ENCODE data around the gene PTPRG. TPM values are rescaled to one million over a fixed set of nuclear protein-coding genes. Genes with fewer than 3 reads are reported as not detected.

Gene PTPRG
- total and polyA plus RNA-seq, 2 experiments from 2014 or later, result 11.5 to 39.6 TPM

DNA sequence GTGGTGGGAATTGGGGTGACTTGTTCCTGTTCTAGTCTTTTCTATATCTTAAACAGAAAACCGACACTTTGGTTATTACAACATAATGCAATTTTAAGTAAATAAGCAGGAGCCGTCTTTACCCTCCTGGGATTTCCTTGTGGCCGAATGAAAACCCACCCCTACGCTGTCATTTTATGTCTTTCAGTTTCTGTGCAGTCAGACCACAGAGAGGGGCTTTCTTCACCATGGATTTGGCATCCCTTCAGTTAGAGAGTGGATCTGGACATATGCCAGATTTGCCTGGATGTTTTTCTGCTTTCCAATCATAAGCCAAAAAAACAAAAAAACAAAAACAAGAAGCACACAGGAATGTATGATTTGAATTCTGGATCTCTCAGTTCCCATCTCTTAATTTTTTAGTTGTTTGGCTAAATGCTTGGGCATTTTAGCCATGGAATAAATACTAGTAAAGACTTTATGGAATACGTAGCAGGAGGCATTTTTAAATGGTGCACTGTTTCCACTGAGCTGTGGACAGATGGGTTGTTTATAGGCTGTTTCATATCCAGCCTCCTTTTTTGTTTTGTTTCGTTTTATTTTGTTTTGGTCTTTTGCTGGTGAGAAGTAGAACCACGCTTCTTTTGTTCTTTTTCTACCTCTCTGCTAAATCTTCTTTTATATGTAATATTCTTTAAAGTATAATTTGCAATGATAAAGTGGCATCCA, 539.1 kb downstream of the PTPRG start:
- no peaks in the 10 kb centered on the region for H3K9me3 ChIP-seq (ENCODE audit: low read depth)
- H3K9me2 ChIP-seq (ENCODE audit: insufficient read depth), result no peaks in the 10 kb centered on the region
- no peak overlapping the region for H3K27ac ChIP-seq
- no peak overlapping the region for H3K4me2 ChIP-seq (ENCODE audit: unreplicated experiment)
- no peak for DNase-seq
- H3K36me3 ChIP-seq (ENCODE audit: low read depth), result no peaks in the 10 kb centered on the region
- 88 to 90% methylated on average over 7 of the region's 7 CpGs for WGBS, 2 experiments (ENCODE audit: low coverage in 1 of 2, low lambda C conversion rate in 2 of 2, missing lambda C conversion rate in 2 of 2)
- peaks cover 13% of the 10 kb centered on the region for H3K4me1 ChIP-seq (ENCODE audit: insufficient read depth)
- H4K20me1 ChIP-seq (ENCODE audit: insufficient read depth), result no peaks in the 10 kb centered on the region
- no peaks in the 10 kb centered on the region for H3K79me2 ChIP-seq (ENCODE audit: insufficient read depth)
- TF ChIP-seq EZH2 (IDR thresholded peaks at IDR 0.05; ENCODE audit: insufficient read depth, poor library complexity, severe bottlenecking) (no peak), EZH2phosphoT487 (IDR thresholded peaks at IDR 0.05; ENCODE audit: insufficient read depth, low read depth) (no peak)
- no peak overlapping the region for H2AFZ ChIP-seq
- H3F3A ChIP-seq (ENCODE audit: insufficient read depth), result no peaks in the 10 kb centered on the region
- H3K9ac ChIP-seq, result no peak overlapping the region
- H3K4me3 ChIP-seq, result no peak overlapping the region
- in situ Hi-C loops (cut with MboI), result no loop called here
- H3K27me3 ChIP-seq (replicated peaks; ENCODE audit: insufficient read depth), result no peaks in the 10 kb centered on the region

DNA sequence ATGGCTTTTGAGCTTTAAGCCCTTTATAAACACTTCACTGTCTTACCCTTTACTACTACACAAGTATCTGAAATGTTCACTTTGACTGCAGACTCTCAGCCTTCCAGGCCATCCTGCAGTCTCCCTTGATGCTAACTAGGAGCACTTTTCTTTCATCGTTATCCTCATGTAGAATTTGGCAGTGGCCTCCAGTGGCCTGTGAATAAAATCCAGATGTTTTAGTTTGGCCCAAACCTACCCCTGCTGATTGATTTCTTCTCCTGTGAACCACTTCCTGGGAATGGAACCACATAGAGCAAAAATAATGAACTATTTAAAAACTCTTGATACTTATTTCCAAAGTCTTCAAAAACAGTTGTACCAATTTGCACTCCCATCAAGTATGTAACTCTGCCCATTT, 540.1 kb downstream of the PTPRG start:
- in situ Hi-C loops (cut with MboI), result no loop called here
- Histone ChIP-seq H3K79me2 (ENCODE audit: insufficient read depth) (no peaks in the 10 kb centered on the region), H3K36me3 (ENCODE audit: low read depth) (no peaks in the 10 kb centered on the region), H4K20me1 (ENCODE audit: insufficient read depth) (no peaks in the 10 kb centered on the region), H2AFZ (no peak overlapping the region), H3K9ac (no peak overlapping the region), H3K4me2 (ENCODE audit: unreplicated experiment) (no peak overlapping the region), H3K27ac (no peak overlapping the region), H3K9me2 (ENCODE audit: insufficient read depth) (no peaks in the 10 kb centered on the region), H3K4me1 (ENCODE audit: insufficient read depth) (peaks cover 13% of the 10 kb centered on the region), H3K27me3 (replicated peaks; ENCODE audit: insufficient read depth) (no peaks in the 10 kb centered on the region), H3F3A (ENCODE audit: insufficient read depth) (no peaks in the 10 kb centered on the region), H3K4me3 (no peak overlapping the region), H3K9me3 (ENCODE audit: low read depth) (no peaks in the 10 kb centered on the region)
- TF ChIP-seq EZH2phosphoT487 (IDR thresholded peaks at IDR 0.05; ENCODE audit: insufficient read depth, low read depth), result no peak
- TF ChIP-seq EZH2 (IDR thresholded peaks at IDR 0.05; ENCODE audit: insufficient read depth, poor library complexity, severe bottlenecking), result no peak
- DNase-seq, result peak; percentile 36
- 5 to 13% methylated on average over 1 of the region's 1 CpG for WGBS, 2 experiments (ENCODE audit: low coverage in 1 of 2, low lambda C conversion rate in 2 of 2, missing lambda C conversion rate in 2 of 2)

- in situ Hi-C loops (cut with MboI), result no loop called here
- Histone ChIP-seq H3K79me2 (ENCODE audit: insufficient read depth) (no peaks in the 10 kb centered on the region), H3K4me2 (ENCODE audit: unreplicated experiment) (no peak overlapping the region), H3K27me3 (replicated peaks; ENCODE audit: insufficient read depth) (no peaks in the 10 kb centered on the region), H2AFZ (no peak overlapping the region), H3K36me3 (ENCODE audit: low read depth) (no peaks in the 10 kb centered on the region), H3F3A (ENCODE audit: insufficient read depth) (no peaks in the 10 kb centered on the region), H3K27ac (no peak overlapping the region), H4K20me1 (ENCODE audit: insufficient read depth) (no peaks in the 10 kb centered on the region), H3K9me3 (ENCODE audit: low read depth) (no peaks in the 10 kb centered on the region), H3K4me1 (ENCODE audit: insufficient read depth) (peaks cover 13% of the 10 kb centered on the region), H3K4me3 (no peak overlapping the region), H3K9ac (no peak overlapping the region), H3K9me2 (ENCODE audit: insufficient read depth) (no peaks in the 10 kb centered on the region)
- 93 to 94% methylated on average over 3 of the region's 3 CpGs for WGBS, 2 experiments (ENCODE audit: low coverage in 1 of 2, low lambda C conversion rate in 2 of 2, missing lambda C conversion rate in 2 of 2)
- no peak for DNase-seq
- TF ChIP-seq EZH2 (IDR thresholded peaks at IDR 0.05; ENCODE audit: insufficient read depth, poor library complexity, severe bottlenecking), result no peak
- TF ChIP-seq EZH2phosphoT487 (IDR thresholded peaks at IDR 0.05; ENCODE audit: insufficient read depth, low read depth), result no peak
Measured at GRCh38 chr3:62103531-62103930, 542.2 kb downstream of the PTPRG start.

DNA sequence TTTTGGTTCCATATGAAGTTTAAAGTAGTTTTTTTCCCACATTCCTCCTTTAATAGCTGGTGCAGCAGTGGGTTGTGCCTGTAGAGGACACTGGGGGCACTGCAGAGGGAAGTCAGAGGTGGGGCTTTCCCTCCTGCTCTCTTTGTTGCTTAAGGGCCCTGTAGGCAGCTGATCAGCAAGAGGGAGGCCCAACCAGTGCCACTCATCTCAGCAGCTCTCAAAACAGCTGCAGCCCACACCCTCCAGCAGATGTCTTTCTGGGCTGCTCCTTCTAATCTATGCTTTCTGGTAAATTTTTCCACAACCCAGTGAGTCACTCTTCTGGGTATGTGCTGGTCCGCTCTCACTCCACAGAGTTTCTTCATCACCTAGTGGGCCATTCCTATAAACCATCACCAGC, 548.2 kb downstream of the PTPRG start:
- Histone ChIP-seq H3K36me3 (ENCODE audit: low read depth) (no peaks in the 10 kb centered on the region), H3K4me3 (no peak overlapping the region), H3K9me2 (ENCODE audit: insufficient read depth) (no peaks in the 10 kb centered on the region), H4K20me1 (ENCODE audit: insufficient read depth) (no peaks in the 10 kb centered on the region; the same call in 1 of the 2 replicates), H3K79me2 (ENCODE audit: insufficient read depth) (no peaks in the 10 kb centered on the region), H2AFZ (no peak overlapping the region), H3K27me3 (replicated peaks; ENCODE audit: insufficient read depth) (no peaks in the 10 kb centered on the region), H3K27ac (peak overlapping the region; percentile 38), H3F3A (ENCODE audit: insufficient read depth) (peaks cover 17% of the 10 kb centered on the region; the same call in 1 of the 2 replicates), H3K9ac (no peak overlapping the region), H3K4me2 (ENCODE audit: unreplicated experiment) (no peak overlapping the region), H3K9me3 (ENCODE audit: low read depth) (no peaks in the 10 kb centered on the region), H3K4me1 (ENCODE audit: insufficient read depth) (peaks cover 5% of the 10 kb centered on the region)
- TF ChIP-seq EZH2phosphoT487 (IDR thresholded peaks at IDR 0.05; ENCODE audit: insufficient read depth, low read depth), result no peak
- no peak for TF ChIP-seq EZH2 (IDR thresholded peaks at IDR 0.05; ENCODE audit: insufficient read depth, poor library complexity, severe bottlenecking)
- in situ Hi-C loops (cut with MboI), result no loop called here
- peak; percentile 95 for DNase-seq
- 0% methylated on average over 1 of the region's 1 CpG for WGBS, 2 experiments (ENCODE audit: low coverage in 1 of 2, low lambda C conversion rate in 2 of 2, missing lambda C conversion rate in 2 of 2)

Data from GM23248 (cell line).